ENCODE data around the gene ANP32B. TPM values are rescaled to one million over a fixed set of nuclear protein-coding genes. Genes with fewer than 3 reads are reported as not detected.
"Not testable (repeated sequence)": the region's sequence is repeated elsewhere in the genome, so short reads cannot be mapped to it uniquely, and the experiment has no call there.

The ANP32B gene
- total RNA-seq, 1 donor from 2014 or later: 19.6 TPM

GRCh38 chr9:97956331-97956730, 26.8 kb upstream of the ANP32B start:
- Mint-ChIP-seq H3K4me1 (no peaks in the 10 kb centered on the region), H3K27ac (no peak overlapping the region), H3K27me3 (ENCODE audit: insufficient read depth, low read depth) (peaks cover 7% of the 10 kb centered on the region), H3K4me3 (no peak overlapping the region), H3K9me3 (no peaks in the 10 kb centered on the region), H3K36me3 (no peaks in the 10 kb centered on the region)
- no peaks in the 10 kb centered on the region for H3K79me2 ChIP-seq (ENCODE audit: low read depth)
- H3K27ac ChIP-seq: no peak overlapping the region
- H4K20me1 ChIP-seq (ENCODE audit: low read depth): no peaks in the 10 kb centered on the region
- H3K9ac ChIP-seq: no peak overlapping the region
- H3K36me3 ChIP-seq: no peaks in the 10 kb centered on the region
- DNase-seq (ENCODE audit: low spot score): no peak
- no peak overlapping the region for H2AFZ ChIP-seq (replicated peaks)
- TF ChIP-seq CTCF (IDR thresholded peaks at IDR 0.05) (no peak), EZH2 (IDR thresholded peaks at IDR 0.05) (no peak), EZH2phosphoT487 (IDR thresholded peaks at IDR 0.05) (no peak)
- peaks cover 61% of the 10 kb centered on the region for H3K27me3 ChIP-seq
- no peak overlapping the region for H3K4me2 ChIP-seq
- no peaks in the 10 kb centered on the region for H3F3A ChIP-seq (ENCODE audit: low read depth)
- H3K4me3 ChIP-seq: no peak overlapping the region
- H3K4me1 ChIP-seq: no peaks in the 10 kb centered on the region
- H3K9me3 ChIP-seq (ENCODE audit: low read depth): no peaks in the 10 kb centered on the region

- Mint-ChIP-seq H3K27ac (no peak overlapping the region), H3K9me3 (no peaks in the 10 kb centered on the region), H3K4me1 (no peaks in the 10 kb centered on the region), H3K4me3 (no peak overlapping the region), H3K36me3 (no peaks in the 10 kb centered on the region), H3K27me3 (ENCODE audit: insufficient read depth, low read depth) (peaks cover 2% of the 10 kb centered on the region)
- H3K36me3 ChIP-seq: no peaks in the 10 kb centered on the region
- no peak overlapping the region for H3K4me3 ChIP-seq
- no peak overlapping the region for H2AFZ ChIP-seq (replicated peaks)
- TF ChIP-seq EZH2 (IDR thresholded peaks at IDR 0.05): no peak
- TF ChIP-seq CTCF (IDR thresholded peaks at IDR 0.05): no peak
- TF ChIP-seq EZH2phosphoT487 (IDR thresholded peaks at IDR 0.05): no peak
- H3K79me2 ChIP-seq (ENCODE audit: low read depth): no peaks in the 10 kb centered on the region
- H3K9me3 ChIP-seq (ENCODE audit: low read depth): no peaks in the 10 kb centered on the region
- no peak for DNase-seq (ENCODE audit: low spot score)
- H3F3A ChIP-seq (ENCODE audit: low read depth): no peaks in the 10 kb centered on the region
- H3K27me3 ChIP-seq: peaks cover 69% of the 10 kb centered on the region
- H3K4me1 ChIP-seq: no peaks in the 10 kb centered on the region
- no peak overlapping the region for H3K27ac ChIP-seq
- no peaks in the 10 kb centered on the region for H4K20me1 ChIP-seq (ENCODE audit: low read depth)
- no peak overlapping the region for H3K4me2 ChIP-seq
- no peak overlapping the region for H3K9ac ChIP-seq
Measured at GRCh38 chr9:97958812-97959511, 24.2 kb upstream of the ANP32B start.

GRCh38 chr9:97959585-97959984, 23.6 kb upstream of the ANP32B start:
- no peaks in the 10 kb centered on the region for H3K36me3 ChIP-seq
- no peak overlapping the region for H3K9ac ChIP-seq
- no peaks in the 10 kb centered on the region for H3K9me3 ChIP-seq (ENCODE audit: low read depth)
- H3K9me3 Mint-ChIP-seq: no peaks in the 10 kb centered on the region
- no peaks in the 10 kb centered on the region for H3K79me2 ChIP-seq (ENCODE audit: low read depth)
- no peaks in the 10 kb centered on the region for H3F3A ChIP-seq (ENCODE audit: low read depth)
- H3K27me3 Mint-ChIP-seq (ENCODE audit: insufficient read depth, low read depth): peaks cover 2% of the 10 kb centered on the region
- H3K4me3 Mint-ChIP-seq: no peak overlapping the region
- no peaks in the 10 kb centered on the region for H4K20me1 ChIP-seq (ENCODE audit: low read depth)
- no peak overlapping the region for H3K27ac ChIP-seq
- no peak overlapping the region for H3K27ac Mint-ChIP-seq
- H3K36me3 Mint-ChIP-seq: no peaks in the 10 kb centered on the region
- TF ChIP-seq EZH2phosphoT487 (IDR thresholded peaks at IDR 0.05) (no peak), CTCF (IDR thresholded peaks at IDR 0.05) (no peak), EZH2 (IDR thresholded peaks at IDR 0.05) (no peak)
- no peak overlapping the region for H3K4me3 ChIP-seq
- H3K4me1 Mint-ChIP-seq: no peaks in the 10 kb centered on the region
- H3K4me1 ChIP-seq: no peaks in the 10 kb centered on the region
- peaks cover 75% of the 10 kb centered on the region for H3K27me3 ChIP-seq
- H2AFZ ChIP-seq (replicated peaks): no peak overlapping the region
- H3K4me2 ChIP-seq: no peak overlapping the region
- DNase-seq (ENCODE audit: low spot score): no peak

DNA sequence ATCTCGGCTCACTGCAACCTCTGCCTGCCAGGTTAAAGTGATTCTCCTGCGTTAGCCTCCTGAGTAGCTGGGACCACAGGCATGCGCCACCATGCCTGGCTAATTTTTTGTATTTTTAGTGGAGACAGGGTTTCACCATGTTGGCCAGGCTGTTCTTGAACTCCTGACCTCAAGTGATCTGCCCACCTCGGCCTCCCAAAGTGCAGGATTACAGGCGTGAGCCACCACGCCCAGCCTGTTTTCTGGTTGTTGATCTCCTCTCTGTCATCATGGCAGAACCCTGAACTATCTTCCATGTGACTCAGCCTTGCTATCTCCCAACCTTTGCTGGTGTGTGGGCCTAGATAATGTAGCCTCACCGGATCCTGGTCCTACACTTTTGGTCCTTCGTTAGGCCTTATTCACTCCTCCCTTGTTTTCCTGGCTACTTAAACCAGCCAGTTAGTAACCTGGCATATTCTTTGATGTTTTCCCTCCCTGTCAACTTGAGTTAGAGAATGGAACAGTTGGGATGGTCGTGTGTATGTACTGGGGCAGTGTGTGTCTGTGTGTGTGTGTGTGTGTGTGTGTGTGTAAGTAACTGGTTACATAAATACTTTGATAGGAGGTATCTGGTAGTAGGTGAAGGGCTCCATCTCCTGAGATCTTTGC, 22.3 kb upstream of the ANP32B start:
- not testable (repeated sequence) for H3K9ac ChIP-seq; H3K27ac ChIP-seq; DNase-seq (ENCODE audit: low spot score); H3K4me3 Mint-ChIP-seq; H3K9me3 ChIP-seq (ENCODE audit: low read depth); H3K4me3 ChIP-seq; H3K4me1 Mint-ChIP-seq; H3K79me2 ChIP-seq (ENCODE audit: low read depth); H3K27me3 Mint-ChIP-seq (ENCODE audit: insufficient read depth, low read depth); H2AFZ ChIP-seq (replicated peaks); H3K36me3 Mint-ChIP-seq; H3K4me2 ChIP-seq; H3K36me3 ChIP-seq; H4K20me1 ChIP-seq (ENCODE audit: low read depth); H3K9me3 Mint-ChIP-seq; H3K4me1 ChIP-seq; H3F3A ChIP-seq (ENCODE audit: low read depth); H3K27ac Mint-ChIP-seq
- H3K27me3 ChIP-seq: peaks cover 80% of the 10 kb centered on the region
